Measurements from ENCODE around the gene PLIN5. TPM values are rescaled to one million over a fixed set of nuclear protein-coding genes. Genes with fewer than 3 reads are reported as not detected.

The PLIN5 gene
- total RNA-seq, 1 donor from 2014 or later: 62.5 TPM

GRCh38 chr19:4523306-4524110 lies 11.5 kb downstream of the PLIN5 start:
- no peak for DNase-seq (ENCODE audit: low spot score)

GRCh38 chr19:4522291-4523002 lies 12.6 kb downstream of the PLIN5 start:
- no peak for DNase-seq (ENCODE audit: low spot score)

GRCh38 chr19:4521888-4522242 lies 13.2 kb downstream of the PLIN5 start:
- no peak for DNase-seq (ENCODE audit: low spot score)

- DNase-seq (ENCODE audit: low spot score): no peak
Observed at GRCh38 chr19:4521170-4521887, 13.7 kb downstream of the PLIN5 start.

GRCh38 chr19:4519521-4520277 lies 15.3 kb downstream of the PLIN5 start:
- no peak for DNase-seq (ENCODE audit: low spot score)

- DNase-seq (ENCODE audit: low spot score): no peak
Observed at GRCh38 chr19:4519172-4519496, 15.9 kb downstream of the PLIN5 start.

- no peak for DNase-seq (ENCODE audit: low spot score)
Observed at GRCh38 chr19:4518345-4519171, 16.5 kb downstream of the PLIN5 start, which contains the start of gene PLIN4. TSS of gene PLIN4 (minus strand) at chr19:4518486. CDS start at chr19:4518272, 214 bp downstream.

- DNase-seq (ENCODE audit: low spot score): no peak
Observed at GRCh38 chr19:4517451-4518057, 17.5 kb downstream of the PLIN5 start.

GRCh38 chr19:4516939-4517300 lies 18.1 kb downstream of the PLIN5 start:
- no peak for DNase-seq (ENCODE audit: low spot score)

- no peak for DNase-seq (ENCODE audit: low spot score)
Observed at GRCh38 chr19:4516199-4516938, 18.7 kb downstream of the PLIN5 start.

- DNase-seq (ENCODE audit: low spot score): no peak
Observed at GRCh38 chr19:4515732-4516131, 19.3 kb downstream of the PLIN5 start.

GRCh38 chr19:4513248-4513647 lies 21.8 kb downstream of the PLIN5 start:
- no peak for DNase-seq (ENCODE audit: low spot score)

GRCh38 chr19:4512070-4512469 lies 23.0 kb downstream of the PLIN5 start:
- DNase-seq (ENCODE audit: low spot score): no peak

GRCh38 chr19:4511300-4512054 lies 23.5 kb downstream of the PLIN5 start:
- no peak for DNase-seq (ENCODE audit: low spot score)

- DNase-seq (ENCODE audit: low spot score): no peak
Observed at GRCh38 chr19:4510435-4511255, 24.4 kb downstream of the PLIN5 start.

- DNase-seq (ENCODE audit: low spot score): no peak
Observed at GRCh38 chr19:4508698-4509097, 26.3 kb downstream of the PLIN5 start.

- no peak for DNase-seq (ENCODE audit: low spot score)
Observed at GRCh38 chr19:4507804-4508203, 27.2 kb downstream of the PLIN5 start.

- DNase-seq (ENCODE audit: low spot score): no peak
Observed at GRCh38 chr19:4507150-4507452, 27.9 kb downstream of the PLIN5 start.
